Stimulated activated CD8-positive, alpha-beta memory T cell treated with anti-CD3 and anti-CD28 coated beads, Interleukin-12 subunit alpha, Interleukin-12 subunit beta, amount 100 ng/mL, for 24 hours (primary cell): ENCODE data around the gene TTLL7.
A peak's percentile ranks its signal among the peaks of the same experiment; 100 is the strongest.

Source experiments
- DNase-seq: peaks from one replicate; pipeline ENCODE4 v3.0.0-alpha.2; 2020; ENCODE audit errors: extremely low read depth

TTLL7 gene

GRCh38 chr1:83872515-83872914, 126.4 kb downstream of the TTLL7 start:
- DNase-seq, result no peak

GRCh38 chr1:83864991-83865390, 133.9 kb downstream of the TTLL7 start:
- DNase-seq, result no peak

- peak; percentile 3 for DNase-seq
These were observed 138.3 kb downstream of the TTLL7 start for GRCh38 chr1:83860490-83861221.

GRCh38 chr1:83857716-83858115, 141.2 kb downstream of the TTLL7 start:
- no peak for DNase-seq

GRCh38 chr1:83857103-83857502, 141.8 kb downstream of the TTLL7 start:
- no peak for DNase-seq

- DNase-seq, result no peak
These were observed 142.6 kb downstream of the TTLL7 start for GRCh38 chr1:83856381-83856780.

GRCh38 chr1:83854456-83854855, 144.5 kb downstream of the TTLL7 start:
- DNase-seq, result no peak

- no peak for DNase-seq
These were observed 148.1 kb downstream of the TTLL7 start for GRCh38 chr1:83850834-83851233.

GRCh38 chr1:83849191-83850061, 149.5 kb downstream of the TTLL7 start:
- DNase-seq, result no peak

GRCh38 chr1:83846138-83846537, 152.8 kb downstream of the TTLL7 start:
- no peak for DNase-seq

GRCh38 chr1:83845437-83846071, 153.4 kb downstream of the TTLL7 start:
- DNase-seq, result no peak

GRCh38 chr1:83844546-83844945, 154.4 kb downstream of the TTLL7 start:
- no peak for DNase-seq

GRCh38 chr1:83839566-83840173, 159.3 kb downstream of the TTLL7 start:
- DNase-seq, result no peak

GRCh38 chr1:83838573-83838972, 160.4 kb downstream of the TTLL7 start:
- DNase-seq, result no peak

GRCh38 chr1:83836543-83836942, 162.4 kb downstream of the TTLL7 start:
- DNase-seq, result no peak

GRCh38 chr1:83834621-83835264, 164.2 kb downstream of the TTLL7 start:
- no peak for DNase-seq

- DNase-seq, result no peak
These were observed 166.7 kb downstream of the TTLL7 start for GRCh38 chr1:83832194-83832593.

GRCh38 chr1:83829106-83829505, 169.8 kb downstream of the TTLL7 start:
- DNase-seq, result no peak

- no peak for DNase-seq
These were observed 170.5 kb downstream of the TTLL7 start for GRCh38 chr1:83828456-83828855.

GRCh38 chr1:83827741-83828140, 171.2 kb downstream of the TTLL7 start:
- no peak for DNase-seq

GRCh38 chr1:83822208-83822607, 176.7 kb downstream of the TTLL7 start:
- no peak for DNase-seq

- no peak for DNase-seq
These were observed 179.5 kb downstream of the TTLL7 start for GRCh38 chr1:83819436-83819835.
